Measurements from ENCODE around the gene ETV3L. TPM values are rescaled to one million over a fixed set of nuclear protein-coding genes. Genes with fewer than 3 reads are reported as not detected.

The ETV3L gene
- total and polyA plus RNA-seq, 11 donors = not detected

DNA sequence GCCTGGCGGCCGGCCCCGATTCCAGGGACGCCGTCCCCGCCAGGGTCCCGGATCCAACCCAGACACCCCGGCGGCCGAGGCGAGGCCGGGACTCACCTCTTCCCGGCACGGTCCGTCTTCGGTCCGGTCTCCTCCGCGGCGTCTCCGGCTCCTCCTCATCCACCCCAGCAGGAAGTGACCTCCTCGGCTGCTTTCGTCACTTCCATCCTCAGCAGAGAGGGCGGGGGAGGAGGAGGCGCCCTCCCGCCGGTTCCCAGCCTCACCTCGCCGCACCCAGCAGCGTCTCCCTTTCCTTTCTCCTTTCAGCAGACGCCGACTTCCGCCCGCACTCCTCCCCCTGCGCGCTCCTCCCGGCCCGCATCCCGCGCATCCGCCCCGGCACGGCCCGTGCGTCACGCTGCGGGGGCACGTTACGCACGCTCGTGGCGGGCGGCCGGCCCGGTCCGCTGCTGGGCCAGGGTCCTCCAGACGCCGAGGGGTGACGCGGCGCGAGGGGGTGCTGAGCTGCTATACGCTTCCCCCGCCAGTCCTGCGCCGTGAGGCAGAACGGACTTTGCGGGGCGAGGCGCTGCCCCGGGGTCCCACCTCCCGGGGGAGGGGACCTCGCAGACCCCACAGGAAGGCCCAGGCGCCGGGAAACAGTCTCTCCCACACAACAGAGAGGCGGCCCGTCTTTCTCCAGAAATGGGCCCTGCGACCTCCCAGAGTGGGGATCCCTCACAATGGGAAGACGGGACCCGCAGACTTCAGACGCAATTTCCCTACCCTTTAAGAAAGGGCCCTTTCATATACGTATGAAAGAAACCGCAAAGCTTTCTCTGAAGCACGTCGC, 38.8 kb upstream of the ETV3L start, which contains the start of gene ETV3:
Gene ETV3, minus strand, starts transcription at position 176 of the 832 bp plus-strand sequence. CDS start 2,043 bp downstream, outside the sequence.
- intact Hi-C loops (cut with DNase I) = loop anchor here in 3 of 10 donors (1.0 to 5.0 kb wide), 2 partner anchors 17 to 46 kb away; no protein-coding TSS in a partner anchor
- H3K36me3 ChIP-seq = peaks cover 0 to 28% (median 27%) of the 10 kb centered on the region in 9 donors
- 0 to 2% (median 1%) methylated on average over 31 to 85 of the region's 85 CpGs for WGBS, 4 donors
- H3K9me3 ChIP-seq = no peaks in the 10 kb centered on the region
- H3K27ac ChIP-seq = peak within 1 kb of the TSS; percentile 74 to 99 (median 97)
- peaks cover 0 to 41% (median 22%) of the 10 kb centered on the region in 12 donors for H3K4me1 ChIP-seq
- no peaks in the 10 kb centered on the region for H3K27me3 ChIP-seq
- peak; percentile 38 to 89 for TF ChIP-seq POLR2A (IDR thresholded peaks at IDR 0.05)
- TF ChIP-seq, protein P1, sequence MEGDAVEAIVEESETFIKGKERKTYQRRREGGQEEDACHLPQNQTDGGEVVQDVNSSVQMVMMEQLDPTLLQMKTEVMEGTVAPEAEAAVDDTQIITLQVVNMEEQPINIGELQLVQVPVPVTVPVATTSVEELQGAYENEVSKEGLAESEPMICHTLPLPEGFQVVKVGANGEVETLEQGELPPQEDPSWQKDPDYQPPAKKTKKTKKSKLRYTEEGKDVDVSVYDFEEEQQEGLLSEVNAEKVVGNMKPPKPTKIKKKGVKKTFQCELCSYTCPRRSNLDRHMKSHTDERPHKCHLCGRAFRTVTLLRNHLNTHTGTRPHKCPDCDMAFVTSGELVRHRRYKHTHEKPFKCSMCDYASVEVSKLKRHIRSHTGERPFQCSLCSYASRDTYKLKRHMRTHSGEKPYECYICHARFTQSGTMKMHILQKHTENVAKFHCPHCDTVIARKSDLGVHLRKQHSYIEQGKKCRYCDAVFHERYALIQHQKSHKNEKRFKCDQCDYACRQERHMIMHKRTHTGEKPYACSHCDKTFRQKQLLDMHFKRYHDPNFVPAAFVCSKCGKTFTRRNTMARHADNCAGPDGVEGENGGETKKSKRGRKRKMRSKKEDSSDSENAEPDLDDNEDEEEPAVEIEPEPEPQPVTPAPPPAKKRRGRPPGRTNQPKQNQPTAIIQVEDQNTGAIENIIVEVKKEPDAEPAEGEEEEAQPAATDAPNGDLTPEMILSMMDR (IDR thresholded peaks at IDR 0.05) = no peak
- peak within 1 kb of the TSS; percentile 64 to 99 (median 89) for H3K4me3 ChIP-seq
- peak; percentile 93 to 94 (median 93) for DNase-seq
- peak; percentile 97 to 99 (median 98) for ATAC-seq

DNA sequence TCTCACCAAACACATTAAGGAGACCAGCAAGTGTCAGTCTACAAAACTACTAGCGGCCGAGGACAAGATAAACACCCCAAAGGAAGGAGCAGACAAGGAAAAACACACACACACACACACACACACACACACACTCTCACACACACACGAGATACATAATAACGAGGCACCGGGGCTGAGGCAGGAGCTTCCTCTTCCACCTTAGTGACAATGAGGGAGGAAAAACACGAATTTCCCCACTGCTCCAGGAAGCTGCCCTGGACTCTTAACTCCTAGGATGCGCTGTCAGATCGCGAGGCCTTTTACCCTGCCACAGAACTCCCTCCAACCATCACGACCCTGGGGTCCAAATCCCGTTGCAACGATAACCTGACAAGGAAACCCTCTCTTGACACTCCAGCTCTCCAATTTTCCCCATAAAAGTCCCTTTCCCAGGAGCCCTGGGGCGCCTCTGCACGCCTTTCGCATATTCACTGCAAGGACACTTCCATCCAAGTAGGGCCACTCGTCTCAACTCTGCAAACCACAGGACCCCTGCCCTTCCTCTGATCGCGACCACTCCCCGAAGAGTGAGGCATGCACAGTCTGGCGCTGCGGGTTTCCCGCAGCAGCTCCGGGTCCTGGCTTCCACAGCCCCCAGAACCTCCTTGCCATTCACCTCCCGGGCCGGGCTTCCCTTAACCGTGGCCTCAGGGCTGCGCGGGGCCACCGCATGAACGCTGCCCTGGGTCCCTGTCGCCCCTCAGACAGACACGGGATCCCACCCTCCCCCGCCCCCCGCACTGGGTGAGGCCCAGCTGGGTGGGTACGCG, 38.0 kb upstream of the ETV3L start:
- Histone ChIP-seq H3K4me3 (peak overlapping the region; percentile 64 to 99 (median 89)), H3K4me1 (peaks cover 0 to 47% (median 22%) of the 10 kb centered on the region in 12 donors), H3K27ac (peak overlapping the region; percentile 74 to 99 (median 97)), H3K36me3 (peaks cover 0 to 36% (median 35%) of the 10 kb centered on the region in 9 donors), H3K9me3 (no peaks in the 10 kb centered on the region), H3K27me3 (no peaks in the 10 kb centered on the region)
- intact Hi-C loops (cut with DNase I) = loop anchor here in 4 of 10 donors (1.0 to 5.0 kb wide), 3 partner anchors 18 to 45 kb away; no protein-coding TSS in a partner anchor
- TF ChIP-seq, protein P1 (IDR thresholded peaks at IDR 0.05) = no peak
- peak in 2 of 4 donors; percentile 39 to 41 for ATAC-seq
- peak in 2 of 5 donors; percentile 32 to 33 for DNase-seq
- 0 to 1% (median 0%) methylated on average over 30 to 36 of the region's 36 CpGs for WGBS, 4 donors

DNA sequence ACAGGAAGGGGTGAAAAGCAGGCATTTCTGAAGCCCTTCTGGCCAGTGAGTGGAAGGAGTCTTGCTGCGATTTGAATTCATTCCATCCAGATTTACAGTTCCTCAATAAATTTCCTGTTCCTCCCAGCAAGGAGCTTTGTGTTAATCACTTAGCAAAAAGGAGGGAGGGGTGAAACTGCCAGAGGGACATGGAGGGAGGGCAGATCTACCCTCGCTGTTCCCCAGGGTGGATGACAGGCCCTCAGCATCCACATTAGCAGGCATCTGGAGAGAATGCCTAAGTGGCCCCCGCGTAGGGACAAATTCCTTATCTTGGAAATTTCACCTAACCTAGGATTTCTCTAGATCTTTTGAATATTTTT, 37.4 kb upstream of the ETV3L start:
- intact Hi-C loops (cut with DNase I) = loop anchor here in 4 of 10 donors (2.0 to 5.0 kb wide), 2 partner anchors 20 to 45 kb away; no protein-coding TSS in a partner anchor
- TF ChIP-seq, protein P1 (IDR thresholded peaks at IDR 0.05) = no peak
- no peak for TF ChIP-seq POLR2A (IDR thresholded peaks at IDR 0.05)
- WGBS, 4 donors = 7 to 16% (median 9%) methylated on average over 4 of the region's 4 CpGs

More for the DNA sequence above, 37.4 kb upstream of the ETV3L start:
- H3K4me1 ChIP-seq = peaks cover 0 to 47% (median 22%) of the 10 kb centered on the region in 12 donors
- DNase-seq (no peak), ATAC-seq (no peak)
- no peaks in the 10 kb centered on the region for H3K9me3 ChIP-seq
- H3K4me3 ChIP-seq = peak overlapping the region in 11 of 12 donors; percentile 64 to 99 (median 90)
- peaks cover 0 to 42% (median 41%) of the 10 kb centered on the region in 9 donors for H3K36me3 ChIP-seq
- no peaks in the 10 kb centered on the region for H3K27me3 ChIP-seq
- peak overlapping the region in 7 of 12 donors; percentile 30 to 99 (median 97) for H3K27ac ChIP-seq

Data from heart left ventricle (tissue), 16 donors.